Activated T-cell treated with anti-CD3 and anti-CD28 coated beads, Interleukin-2, amount 50 U/mL, for 48 hours (primary cell): ENCODE results near the gene EEF1A2.

Source experiments
- DNase-seq, 2 experiments: peaks; one replicate each; pipeline ENCODE4 v3.0.0-alpha.2; 2020

Gene EEF1A2

DNA sequence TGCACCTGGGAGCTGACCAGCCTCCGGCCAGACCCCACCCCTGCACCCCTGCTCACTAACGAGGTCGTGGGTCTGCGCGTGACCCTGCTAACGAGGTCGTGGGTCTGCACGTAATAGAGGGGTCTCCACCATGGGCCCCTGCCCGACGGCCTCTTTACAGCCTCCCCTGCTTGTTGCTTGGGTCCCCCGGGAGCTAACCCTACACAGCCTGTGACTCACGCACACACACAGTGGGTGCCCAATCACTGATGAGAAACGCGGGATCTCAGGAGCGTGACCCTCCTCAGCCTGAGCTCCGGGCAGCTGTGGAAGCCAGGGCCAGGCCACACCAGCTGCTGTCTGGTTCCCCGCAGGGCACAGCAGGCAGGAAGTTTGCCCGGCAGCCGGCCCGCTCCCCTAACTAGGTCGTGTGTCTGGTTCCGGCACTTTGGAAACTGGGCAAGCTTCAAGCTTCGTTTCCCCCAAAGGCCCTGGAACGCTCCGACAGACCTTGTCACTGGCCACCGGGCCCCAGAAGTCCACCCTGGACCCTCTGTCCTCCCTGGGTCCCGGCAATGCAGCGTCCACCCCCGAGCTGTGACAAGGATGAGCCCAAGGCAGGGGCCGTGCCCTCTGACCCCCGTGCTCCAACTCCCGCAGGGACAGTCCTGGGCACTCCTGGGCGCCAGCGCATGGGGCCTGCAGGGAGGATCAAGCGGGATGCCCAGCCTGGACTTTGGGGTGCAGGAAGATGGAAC lies 37.5 kb upstream of the EEF1A2 start:
- DNase-seq = no peak

DNA sequence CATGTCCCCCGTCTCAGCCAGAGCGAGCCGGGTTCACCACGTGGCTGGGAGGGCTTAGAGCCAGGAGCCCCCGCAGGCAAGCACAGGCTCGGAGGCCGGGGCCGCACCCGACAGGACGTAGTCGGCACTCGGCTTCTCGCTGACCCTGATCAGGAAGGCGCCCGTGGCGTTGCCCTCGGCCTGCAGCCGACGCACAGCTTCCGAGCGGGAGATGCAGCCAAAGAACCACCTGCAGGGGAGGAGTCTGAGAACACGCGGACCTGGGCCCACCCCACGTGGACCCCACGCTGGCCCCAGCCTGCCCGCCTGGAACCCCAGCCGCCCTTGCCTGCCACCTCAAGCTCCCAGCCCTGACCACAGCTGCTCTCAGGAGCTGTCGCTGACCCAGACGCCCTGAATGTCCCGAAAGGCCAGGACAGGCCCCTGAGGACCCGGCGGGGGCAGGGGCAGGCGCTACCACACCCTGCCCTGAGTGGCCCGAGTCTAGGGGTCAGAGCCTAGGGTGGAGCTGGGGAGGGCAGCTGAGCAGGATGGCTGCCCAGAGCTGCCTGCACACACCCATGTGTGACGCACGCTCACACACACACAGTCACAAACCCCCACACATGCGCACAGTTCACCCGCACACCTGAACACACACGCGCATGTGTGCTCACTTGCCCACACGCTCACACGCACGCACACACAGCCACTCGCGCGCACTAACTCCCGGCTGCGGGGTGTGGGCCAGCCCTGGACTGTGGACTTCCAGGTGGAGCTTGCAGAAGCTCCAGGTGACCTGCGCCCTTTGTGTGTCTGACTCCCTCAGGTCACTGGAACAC lies 36.2 kb upstream of the EEF1A2 start:
- no peak for DNase-seq

DNA sequence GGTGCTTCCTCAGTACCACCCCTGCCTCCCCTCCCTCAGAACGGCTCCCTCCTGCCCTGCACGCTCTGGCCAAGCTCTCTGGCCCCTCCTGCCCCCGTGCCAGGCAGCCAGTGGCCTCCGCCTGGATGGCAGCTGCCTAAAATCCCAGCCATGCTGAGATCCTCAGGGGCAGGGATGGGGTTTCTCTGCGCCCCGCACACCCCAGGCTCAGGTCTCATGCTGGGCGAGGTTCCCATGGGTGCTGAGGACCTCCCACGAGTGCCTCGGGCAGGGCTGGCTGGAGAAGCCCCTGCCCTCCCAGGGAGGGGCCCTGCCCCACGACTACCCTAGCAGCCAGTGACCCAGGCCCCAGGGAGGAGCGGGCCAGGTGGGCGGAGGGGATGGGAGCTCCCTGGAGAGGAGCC lies 35.5 kb upstream of the EEF1A2 start:
- no peak for DNase-seq

DNA sequence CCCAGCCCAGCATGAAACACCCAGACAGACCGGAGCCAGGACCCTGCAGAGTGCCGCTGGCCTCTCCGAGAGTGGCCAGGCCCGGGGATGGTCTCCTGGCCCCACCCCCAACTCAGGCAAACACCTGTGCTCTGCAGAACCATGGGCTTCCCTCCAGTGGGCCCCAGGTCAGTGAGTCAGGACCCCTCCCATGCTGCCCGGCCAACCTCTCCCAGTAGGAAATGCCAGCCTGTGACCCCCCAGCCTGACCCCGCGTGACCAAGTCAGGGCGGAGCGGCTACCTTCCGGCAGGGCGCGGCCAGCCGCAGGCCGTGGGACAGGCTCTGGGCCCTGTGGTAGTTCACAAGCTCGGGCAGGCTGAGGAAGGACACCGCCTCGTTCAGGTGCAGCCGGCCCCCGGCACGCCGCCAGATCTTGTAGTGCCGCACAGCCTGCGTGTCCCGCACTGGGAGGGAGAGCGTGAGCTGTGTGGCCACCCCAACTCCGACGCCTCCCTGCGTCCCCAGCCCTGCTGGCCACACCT lies 35.0 kb upstream of the EEF1A2 start:
- no peak for DNase-seq

DNA sequence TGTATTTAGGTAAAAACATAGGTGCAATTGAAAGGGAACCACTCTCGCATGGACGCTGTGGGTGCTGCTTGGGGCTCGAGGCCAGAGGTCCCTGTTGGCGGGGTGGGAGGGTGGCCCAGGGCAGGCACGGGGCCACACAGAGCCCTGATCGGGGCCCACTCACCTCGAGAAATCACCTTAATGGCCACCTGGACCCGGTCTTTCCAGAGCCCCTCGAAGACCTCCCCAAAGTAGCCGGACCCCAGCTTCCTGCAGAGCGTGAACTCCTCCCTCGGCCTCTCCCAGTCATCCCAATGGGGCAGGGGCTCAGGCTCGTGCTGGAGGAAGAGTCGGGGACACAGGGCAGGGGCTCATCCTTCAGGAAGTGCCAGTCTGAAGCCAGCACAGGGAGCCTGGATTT lies 34.5 kb upstream of the EEF1A2 start:
- DNase-seq = no peak

DNA sequence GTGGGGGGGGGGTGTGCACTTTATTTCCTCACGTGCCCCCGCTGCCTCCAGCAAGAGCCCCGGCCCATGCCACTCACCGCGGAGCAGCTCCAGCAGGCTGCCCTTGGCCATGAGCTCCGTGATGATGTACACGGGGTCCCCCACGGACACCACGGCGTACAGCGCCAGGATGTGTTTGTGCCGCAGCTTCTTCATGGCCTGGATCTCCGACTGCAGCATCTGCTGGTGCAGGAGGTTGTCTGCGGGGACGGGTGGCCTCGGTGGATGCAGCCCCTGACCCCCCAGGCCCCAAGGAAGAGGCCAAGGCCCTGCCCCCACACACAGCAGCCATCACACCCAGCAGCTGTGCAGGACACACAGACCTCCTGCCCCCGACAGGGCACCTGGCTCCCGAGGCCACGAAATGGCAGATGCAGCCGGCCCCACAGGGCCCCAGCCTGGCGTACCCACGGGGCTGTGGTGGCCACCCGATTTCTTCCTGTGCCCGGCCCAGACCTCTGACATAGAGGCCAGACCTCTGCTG lies 33.6 kb upstream of the EEF1A2 start:
- no peak for DNase-seq

DNA sequence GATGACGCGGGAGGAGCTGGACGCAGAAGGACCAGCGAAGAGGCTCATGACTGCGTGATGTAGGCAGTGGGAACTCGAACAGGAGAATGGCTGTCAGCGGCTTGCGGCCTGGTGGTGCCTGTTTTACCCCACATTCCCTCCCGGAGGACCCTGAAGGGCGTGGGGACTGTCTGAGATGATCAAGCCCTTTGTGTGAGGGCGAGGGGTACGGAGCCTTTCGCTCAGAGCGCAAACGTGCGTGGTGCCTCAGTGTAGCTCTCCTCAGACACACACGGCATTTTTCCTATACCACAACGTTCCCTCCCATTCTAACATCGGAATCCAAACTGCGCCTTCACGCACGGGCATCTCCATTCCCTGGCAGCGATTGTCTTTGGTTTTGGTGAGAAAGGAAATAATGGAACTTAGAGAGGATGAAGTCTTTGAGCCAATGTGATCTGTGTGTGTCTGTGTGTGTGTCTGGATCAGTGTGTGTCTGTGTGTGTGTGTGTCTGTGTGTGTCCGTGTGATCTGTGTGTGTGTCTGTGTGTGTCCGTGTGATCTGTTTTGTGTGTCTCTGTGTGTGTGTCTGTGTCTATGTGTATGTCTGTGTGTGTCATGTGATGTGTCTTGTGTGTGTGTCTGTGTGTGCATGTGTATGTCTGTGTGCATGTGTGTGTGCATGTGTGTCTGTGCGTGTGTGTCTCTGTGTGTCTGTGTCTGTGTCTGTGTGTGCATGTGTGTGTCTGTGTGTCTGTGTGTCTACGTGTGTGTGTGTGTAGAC lies 33.0 kb upstream of the EEF1A2 start:
- DNase-seq = no peak

DNA sequence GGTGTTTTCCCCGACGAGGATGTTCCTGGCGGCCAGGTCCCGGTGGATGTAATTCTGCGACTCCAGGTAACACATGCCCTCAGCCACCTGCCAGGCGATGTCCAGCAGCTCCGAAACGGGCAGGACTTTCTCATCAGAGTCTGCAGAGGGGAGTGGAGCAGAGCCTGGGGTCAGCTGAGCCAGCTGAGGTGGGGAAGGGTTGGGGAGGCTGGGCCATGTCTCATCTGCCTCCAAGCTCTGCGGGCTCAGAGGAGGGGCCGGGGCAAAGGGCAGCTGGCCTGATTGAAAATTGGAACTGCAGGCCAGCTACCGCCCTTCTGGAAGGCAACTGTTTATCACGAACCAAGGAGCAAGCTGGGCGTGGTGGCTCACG lies 31.9 kb upstream of the EEF1A2 start:
- no peak for DNase-seq

DNA sequence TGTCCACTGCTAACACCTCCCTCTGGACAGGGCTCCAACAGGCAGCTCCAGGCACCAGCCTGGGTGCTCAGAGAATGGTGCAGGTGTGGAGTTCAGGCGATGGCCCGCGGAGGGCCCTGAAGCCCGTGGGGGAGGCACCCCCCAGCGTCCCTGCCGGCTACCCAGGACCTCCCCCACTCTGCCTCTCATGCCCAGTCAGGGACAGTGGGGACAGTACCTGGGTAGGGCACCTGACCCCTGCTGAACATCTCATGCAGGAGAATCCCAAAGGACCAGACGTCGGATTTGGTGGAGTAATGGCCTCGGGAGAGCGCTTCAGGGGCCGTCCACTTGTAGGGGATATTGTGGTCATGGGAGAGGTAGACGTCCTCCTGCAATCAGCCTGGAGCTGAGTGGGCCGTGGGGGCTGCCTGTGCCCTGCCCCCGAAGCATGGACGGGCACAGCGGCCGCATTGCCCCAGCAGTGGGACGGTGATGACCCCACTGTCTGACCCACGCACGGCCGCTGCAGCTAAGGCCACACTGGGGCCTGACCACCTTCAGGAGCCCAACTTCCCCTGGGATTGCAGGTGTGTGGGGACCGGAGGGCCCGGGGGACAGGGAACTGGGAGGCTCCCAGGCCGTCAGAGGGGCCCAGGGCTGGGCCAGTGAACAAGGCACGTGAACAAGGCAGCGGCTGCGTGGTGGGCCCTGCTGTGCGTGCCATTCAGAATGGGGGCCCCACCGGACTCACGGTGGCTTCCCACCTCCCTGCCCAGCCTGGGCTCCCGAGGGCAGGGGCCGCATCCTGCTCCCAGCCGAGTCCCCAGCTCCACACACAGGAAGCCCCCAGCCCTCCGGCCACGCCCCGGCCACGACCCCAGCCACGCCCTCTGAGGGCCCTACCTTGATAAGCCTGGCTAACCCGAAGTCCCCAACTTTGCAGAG lies 31.2 kb upstream of the EEF1A2 start:
- DNase-seq = no peak

DNA sequence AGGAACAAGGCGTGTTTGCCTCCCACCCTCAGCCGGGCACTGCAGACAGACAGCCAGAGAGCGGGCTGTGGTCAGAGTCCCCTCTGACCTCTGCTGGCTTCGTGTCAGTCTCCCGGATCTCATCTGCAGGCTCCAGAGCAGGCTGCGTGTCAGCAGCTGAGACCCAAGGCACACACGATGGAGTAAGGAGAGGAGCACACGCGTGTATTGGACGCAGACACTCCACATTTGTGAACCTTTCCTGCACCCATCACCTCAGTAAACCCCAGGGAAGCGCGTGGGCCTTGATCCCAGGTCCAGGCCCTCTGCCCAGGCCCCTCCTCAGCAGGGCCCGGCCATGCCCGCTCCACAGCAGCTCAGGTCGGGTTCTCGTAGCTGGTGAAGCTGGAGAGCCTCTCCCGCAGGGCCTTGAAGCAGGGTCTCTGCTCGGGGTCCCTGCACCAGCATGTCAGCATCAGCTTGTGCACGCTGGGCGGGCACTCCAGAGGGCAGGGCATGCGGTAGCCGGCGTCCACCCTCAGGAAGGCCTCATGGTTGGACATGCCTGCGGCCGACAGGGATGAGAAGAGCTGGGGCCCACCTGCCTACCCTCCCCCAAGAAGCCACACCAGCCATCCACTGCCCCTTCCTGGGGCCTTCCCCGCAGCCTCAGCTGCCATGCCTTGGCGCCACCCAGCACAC lies 30.4 kb upstream of the EEF1A2 start:
- DNase-seq = no peak

DNA sequence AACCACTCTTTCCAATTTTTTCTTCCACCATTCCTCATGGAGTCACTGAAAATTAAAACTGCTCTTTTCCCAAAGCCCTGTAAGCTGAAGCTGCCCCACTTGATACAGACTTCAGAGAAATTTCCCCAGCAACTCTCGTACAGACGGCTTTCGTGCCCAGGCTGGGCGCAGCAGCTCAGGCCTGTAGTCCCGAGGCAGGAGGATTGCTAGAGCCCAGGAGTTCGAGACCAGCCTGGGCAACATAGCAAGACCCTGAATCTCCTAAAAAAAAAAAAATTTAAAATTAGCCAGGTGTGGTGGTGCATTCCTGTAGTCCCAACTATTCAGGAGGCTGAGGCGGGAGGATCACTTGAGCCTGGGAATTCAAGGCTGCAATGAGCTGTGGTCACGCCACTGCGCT lies 28.3 kb upstream of the EEF1A2 start:
- no peak for DNase-seq

DNA sequence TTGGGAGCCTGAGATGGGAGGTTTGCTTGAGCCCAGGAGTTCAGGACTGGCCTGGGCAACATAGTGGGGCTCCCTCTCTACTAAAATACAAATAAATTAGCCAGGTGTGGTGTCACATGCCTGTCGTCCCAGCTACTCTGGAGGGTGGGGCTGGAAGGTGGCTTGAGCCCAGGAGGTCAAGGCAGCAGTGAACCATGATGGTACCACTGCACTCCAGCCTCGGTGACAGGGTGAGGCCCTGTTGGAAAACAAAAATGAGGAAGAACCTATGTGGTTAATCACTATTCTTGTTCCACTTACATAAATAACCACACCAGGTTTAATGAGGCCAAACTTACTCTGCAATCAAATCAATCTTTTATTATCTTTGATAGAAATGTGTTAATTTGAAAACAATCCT lies 27.1 kb upstream of the EEF1A2 start:
- DNase-seq = no peak

DNA sequence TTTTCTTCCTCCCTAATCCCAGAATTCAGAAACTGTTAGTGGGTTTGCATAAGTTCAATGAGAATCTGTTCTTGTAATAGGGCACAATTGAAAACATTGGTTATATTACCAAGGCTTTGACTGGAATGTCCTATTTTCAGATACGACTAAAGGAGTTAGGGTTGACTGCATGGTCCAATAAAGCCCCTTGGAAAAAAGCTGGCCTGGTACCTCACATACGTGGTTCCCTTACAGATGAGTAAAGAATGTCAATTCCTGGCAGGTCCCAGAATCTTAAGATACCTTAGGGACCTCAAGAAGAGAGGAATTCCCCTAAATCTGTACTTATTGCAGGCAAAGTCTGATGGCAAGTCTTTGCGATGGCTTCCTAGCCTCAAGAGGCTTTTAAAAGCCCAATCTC lies 26.3 kb upstream of the EEF1A2 start:
- no peak for DNase-seq

DNA sequence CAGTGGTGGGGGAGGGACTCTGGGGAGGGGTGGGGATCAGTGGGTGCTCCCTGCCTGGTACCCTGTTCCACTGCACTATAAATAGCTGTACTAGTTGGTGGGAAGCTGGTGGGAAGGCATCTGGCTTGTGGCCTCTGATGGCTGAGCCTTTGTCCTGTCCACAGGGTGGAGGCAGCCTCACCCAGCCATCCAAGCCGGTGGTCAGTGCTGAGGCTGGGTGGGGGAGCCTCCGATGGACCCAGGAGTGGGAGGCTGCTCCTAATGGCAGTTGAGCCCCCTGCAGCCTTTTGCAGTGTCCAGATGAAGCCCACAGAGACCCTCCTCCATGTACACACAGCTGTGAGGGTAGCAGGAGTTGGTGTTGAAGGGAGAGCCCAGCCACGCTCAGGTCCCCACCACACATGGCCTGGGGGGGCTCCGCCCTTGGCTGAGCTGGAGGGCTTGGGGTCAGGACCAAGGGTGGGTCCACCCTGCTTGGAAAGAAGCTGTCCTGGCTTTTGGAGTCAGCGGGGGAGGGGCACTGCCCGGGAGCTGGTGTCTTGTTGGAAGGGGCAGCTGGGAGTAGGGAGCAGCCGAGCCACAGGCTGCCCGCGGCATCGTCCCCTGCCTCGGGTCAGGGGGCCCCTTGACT lies 24.2 kb upstream of the EEF1A2 start:
- DNase-seq = peak in 1 of 2 experiments; percentile 17

DNA sequence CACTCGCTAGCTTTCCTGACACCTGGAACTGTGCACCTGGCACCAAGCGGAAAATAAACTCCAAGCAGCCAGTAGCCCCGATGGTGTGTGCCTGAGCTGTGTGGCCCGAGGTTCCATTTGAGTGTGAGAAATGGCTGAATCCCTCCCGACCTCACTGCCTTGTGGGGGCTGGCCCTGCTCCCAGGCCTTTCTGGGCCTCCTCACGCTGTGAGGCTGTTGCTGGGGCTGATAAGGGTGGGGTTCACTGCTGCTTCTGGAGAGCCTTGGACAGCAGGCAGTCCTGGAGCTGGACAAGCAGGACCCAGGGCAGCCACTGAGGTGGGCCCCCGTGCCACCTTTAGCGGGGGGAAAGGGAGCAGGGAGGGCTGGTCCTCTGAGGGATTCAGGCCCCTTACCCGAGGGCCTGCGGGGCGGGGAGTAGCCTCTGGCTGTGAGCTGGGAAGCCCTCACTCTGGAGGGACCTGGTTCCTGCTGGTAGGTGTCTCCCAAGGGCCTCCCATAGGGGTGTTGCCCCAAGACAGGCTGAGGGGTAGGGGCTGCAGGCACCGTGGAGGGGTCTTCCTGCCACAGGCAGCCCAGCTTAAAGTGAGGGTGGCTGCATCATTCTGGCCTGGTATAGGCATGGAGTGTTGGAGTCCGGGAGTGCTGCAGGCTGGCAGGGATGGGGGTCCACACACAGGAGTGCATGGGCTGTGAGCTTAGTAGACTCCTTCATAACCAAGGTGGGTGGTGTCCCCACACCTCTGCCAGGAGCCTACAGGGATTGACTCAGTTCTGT lies 23.4 kb upstream of the EEF1A2 start:
- DNase-seq = no peak

DNA sequence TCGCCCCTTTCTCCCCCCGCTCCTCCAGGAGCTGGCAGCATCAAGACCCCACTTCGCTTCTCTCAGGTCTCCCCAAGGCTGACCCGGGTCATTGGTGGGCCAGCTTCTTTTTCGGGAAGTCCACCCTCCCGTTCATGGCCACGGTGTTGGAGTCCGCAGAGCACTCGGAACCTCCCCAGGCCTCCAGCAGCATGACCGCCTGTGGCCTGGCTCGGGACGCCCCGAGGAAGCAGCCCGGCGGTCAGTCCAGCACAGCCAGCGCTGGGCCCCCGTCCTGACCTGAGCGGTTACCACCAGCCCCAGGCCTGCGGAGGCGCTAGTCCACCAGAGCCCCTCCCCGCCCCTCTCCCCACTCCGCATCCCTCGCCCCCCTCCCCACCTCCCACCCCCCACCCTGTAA lies 22.7 kb upstream of the EEF1A2 start:
- DNase-seq = no peak

DNA sequence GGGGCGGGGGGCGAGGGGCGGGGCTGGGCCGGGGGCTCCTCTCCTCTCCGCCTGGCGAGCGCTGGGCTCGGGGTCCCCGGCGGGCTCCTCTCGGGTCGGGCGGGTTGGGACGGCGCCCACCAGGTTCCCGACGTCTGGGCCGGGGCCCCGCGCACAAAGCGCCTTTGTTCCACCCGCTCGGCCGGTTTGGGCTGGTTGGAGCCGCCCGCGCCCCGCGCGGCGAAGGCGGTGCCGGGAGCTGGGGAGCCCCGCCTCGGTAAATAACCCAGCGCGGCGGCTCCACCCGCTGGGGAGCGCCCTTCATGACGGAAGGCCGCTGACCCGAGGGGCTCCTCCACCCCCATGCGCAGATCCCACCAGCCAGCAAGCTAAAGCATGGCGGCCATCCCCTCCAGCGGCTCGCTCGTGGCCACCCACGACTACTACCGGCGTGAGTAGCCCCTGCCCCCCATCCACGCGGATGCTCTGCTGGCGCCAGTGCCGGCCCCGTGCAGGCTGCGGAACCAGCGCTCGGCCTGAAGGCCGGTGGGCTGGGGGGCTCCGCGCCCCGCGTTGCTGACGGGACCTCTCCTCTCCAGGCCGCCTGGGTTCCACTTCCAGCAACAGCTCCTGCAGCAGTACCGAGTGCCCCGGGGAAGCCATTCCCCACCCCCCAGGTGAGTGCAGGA lies 22.2 kb upstream of the EEF1A2 start:
- DNase-seq = peak; percentile 77 to 80

DNA sequence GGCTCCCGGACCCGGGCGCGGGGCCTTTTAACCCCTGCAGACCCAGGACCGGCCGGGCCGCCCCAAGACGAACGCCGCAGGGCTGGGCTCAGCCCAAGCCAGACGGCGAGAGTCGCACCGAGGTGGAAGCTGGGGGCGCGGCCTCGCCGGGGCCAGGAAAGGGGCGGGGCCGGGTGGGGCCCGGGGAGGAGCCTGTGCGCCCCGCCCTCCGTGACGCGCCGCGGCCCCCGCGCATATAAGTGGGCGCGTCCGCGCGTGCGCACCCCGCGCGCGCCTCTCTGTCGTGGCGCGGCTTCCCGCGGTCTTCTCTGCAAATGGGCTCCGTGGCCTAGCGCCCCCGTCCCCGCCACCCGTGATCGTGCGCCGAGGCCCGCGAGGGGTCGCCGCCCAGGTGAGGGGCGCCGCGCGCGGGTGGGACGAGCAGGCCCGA lies 21.6 kb upstream of the EEF1A2 start, which contains the start of gene PPDPF:
PPDPF (plus strand) TSS at position 262 of the 430 bp plus-strand sequence. CDS start 544 bp downstream, outside the sequence.
- DNase-seq = peak; percentile 86 to 90
